Ishikawa (cell line): ENCODE results near the gene FAM20C.

Experiments used
- CEBPB ChIP-seq: IDR thresholded peaks from 2 replicates; pipeline ENCODE4 v1.6.1; 2012
- CREB1 ChIP-seq: IDR thresholded peaks from 2 replicates; pipeline ENCODE4 v1.6.1; 2012; ENCODE audit warnings: low read depth
- EP300 ChIP-seq: IDR thresholded peaks from 2 replicates; pipeline ENCODE4 v1.6.1; 2012; ENCODE audit warnings: borderline replicate concordance
- FOXM1 ChIP-seq: IDR thresholded peaks from 2 replicates; pipeline ENCODE4 v1.6.1; 2012; ENCODE audit warnings: low read depth, borderline replicate concordance
- MAX ChIP-seq: IDR thresholded peaks from 2 replicates; pipeline ENCODE4 v1.6.1; 2012
- RAD21 ChIP-seq: IDR thresholded peaks from 2 replicates; pipeline ENCODE4 v1.6.1; 2012; ENCODE audit warnings: low read depth
- REST ChIP-seq: IDR thresholded peaks from 2 replicates; pipeline ENCODE4 v1.6.1; 2012; ENCODE audit warnings: low read depth, mild to moderate bottlenecking
- TAF1 ChIP-seq: IDR thresholded peaks from 2 replicates; pipeline ENCODE4 v1.6.1; 2012; ENCODE audit warnings: low read depth, mild to moderate bottlenecking
- TCF12 ChIP-seq: IDR thresholded peaks from 2 replicates; pipeline ENCODE4 v1.6.1; 2012; ENCODE audit warnings: low read depth
- TEAD4 ChIP-seq: IDR thresholded peaks from 2 replicates; pipeline ENCODE4 v1.6.1; 2012
- USF1 ChIP-seq: IDR thresholded peaks from 2 replicates; pipeline ENCODE4 v1.6.1; 2012
- YY1 ChIP-seq: IDR thresholded peaks from 2 replicates; pipeline ENCODE4 v1.6.1; 2012; ENCODE audit warnings: low read depth

GRCh38 chr7:148543-148931 lies 43.8 kb upstream of the FAM20C start:
- TF ChIP-seq TAF1 (no peak), EP300 (no peak), TEAD4 (no peak), TCF12 (no peak), YY1 (no peak), REST (no peak), CREB1 (no peak), RAD21 (no peak), USF1 (no peak), FOXM1 (no peak), MAX (no peak), CEBPB (no peak)
